Prostate gland (tissue), 2 donors: ENCODE measurements around the gene SMIM15.

Source experiments
- POLR2A ChIP-seq: fragments of 450-650 bp; IDR thresholded peaks from one replicate; pipeline ENCODE4 v1.6.1; 2016; ENCODE audit warnings: antibody characterized with exemption, mild to moderate bottlenecking
- POLR2AphosphoS5 ChIP-seq: sonication (generic); formaldehyde crosslinking; IDR thresholded peaks from one replicate; pipeline ENCODE4 v1.6.1; 2017; ENCODE audit warnings: antibody characterized with exemption
- TF ChIP-seq, protein P1 (sequence below), 4 experiments: fragments of 200-600 bp in 2 of 4; fragments of 450-650 bp in 2 of 4; sonication (generic) in 2 of 4; IDR thresholded peaks; 1 replicate in 3 of 4; 2 replicates in 1 of 4; pipeline ENCODE4 v1.5.1; 2016 to 2019; ENCODE audit warnings: antibody characterized with exemption in 4 of 4, mild to moderate bottlenecking in 2 of 4, moderate library complexity in 2 of 4

GRCh38 chr5:61207884-61208283, 45.6 kb upstream of the SMIM15 start:
- TF ChIP-seq, protein P1, sequence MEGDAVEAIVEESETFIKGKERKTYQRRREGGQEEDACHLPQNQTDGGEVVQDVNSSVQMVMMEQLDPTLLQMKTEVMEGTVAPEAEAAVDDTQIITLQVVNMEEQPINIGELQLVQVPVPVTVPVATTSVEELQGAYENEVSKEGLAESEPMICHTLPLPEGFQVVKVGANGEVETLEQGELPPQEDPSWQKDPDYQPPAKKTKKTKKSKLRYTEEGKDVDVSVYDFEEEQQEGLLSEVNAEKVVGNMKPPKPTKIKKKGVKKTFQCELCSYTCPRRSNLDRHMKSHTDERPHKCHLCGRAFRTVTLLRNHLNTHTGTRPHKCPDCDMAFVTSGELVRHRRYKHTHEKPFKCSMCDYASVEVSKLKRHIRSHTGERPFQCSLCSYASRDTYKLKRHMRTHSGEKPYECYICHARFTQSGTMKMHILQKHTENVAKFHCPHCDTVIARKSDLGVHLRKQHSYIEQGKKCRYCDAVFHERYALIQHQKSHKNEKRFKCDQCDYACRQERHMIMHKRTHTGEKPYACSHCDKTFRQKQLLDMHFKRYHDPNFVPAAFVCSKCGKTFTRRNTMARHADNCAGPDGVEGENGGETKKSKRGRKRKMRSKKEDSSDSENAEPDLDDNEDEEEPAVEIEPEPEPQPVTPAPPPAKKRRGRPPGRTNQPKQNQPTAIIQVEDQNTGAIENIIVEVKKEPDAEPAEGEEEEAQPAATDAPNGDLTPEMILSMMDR (IDR thresholded peaks at IDR 0.05) = no peak
- TF ChIP-seq POLR2A = no peak
- no peak for TF ChIP-seq POLR2AphosphoS5
